Measurements from ENCODE around the gene PAPPA2.

Gene PAPPA2

DNA sequence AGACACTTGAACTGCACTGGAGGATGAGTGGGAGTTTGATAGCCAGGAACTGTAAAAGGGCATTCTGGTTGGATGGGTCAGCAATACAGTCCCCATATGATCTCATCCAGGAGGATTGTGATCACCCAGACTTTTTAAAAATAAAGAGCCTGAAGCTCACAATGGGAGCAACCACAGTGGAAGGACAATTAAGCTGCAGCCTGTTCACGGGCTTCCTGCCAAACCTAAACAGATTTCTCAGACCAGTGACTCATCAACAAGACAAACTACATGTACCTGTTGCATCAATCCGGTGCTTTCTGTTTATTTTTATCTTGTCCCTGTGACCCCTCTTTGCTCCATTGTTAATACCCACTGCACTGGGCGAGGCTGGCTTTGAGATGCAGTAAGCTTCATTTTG is 52.3 kb downstream of the PAPPA2 start:
- TF ChIP-seq, protein P1, sequence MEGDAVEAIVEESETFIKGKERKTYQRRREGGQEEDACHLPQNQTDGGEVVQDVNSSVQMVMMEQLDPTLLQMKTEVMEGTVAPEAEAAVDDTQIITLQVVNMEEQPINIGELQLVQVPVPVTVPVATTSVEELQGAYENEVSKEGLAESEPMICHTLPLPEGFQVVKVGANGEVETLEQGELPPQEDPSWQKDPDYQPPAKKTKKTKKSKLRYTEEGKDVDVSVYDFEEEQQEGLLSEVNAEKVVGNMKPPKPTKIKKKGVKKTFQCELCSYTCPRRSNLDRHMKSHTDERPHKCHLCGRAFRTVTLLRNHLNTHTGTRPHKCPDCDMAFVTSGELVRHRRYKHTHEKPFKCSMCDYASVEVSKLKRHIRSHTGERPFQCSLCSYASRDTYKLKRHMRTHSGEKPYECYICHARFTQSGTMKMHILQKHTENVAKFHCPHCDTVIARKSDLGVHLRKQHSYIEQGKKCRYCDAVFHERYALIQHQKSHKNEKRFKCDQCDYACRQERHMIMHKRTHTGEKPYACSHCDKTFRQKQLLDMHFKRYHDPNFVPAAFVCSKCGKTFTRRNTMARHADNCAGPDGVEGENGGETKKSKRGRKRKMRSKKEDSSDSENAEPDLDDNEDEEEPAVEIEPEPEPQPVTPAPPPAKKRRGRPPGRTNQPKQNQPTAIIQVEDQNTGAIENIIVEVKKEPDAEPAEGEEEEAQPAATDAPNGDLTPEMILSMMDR (IDR thresholded peaks at IDR 0.05; ENCODE audit: extremely low read depth, insufficient read depth, missing control alignments): no peak
- in situ Hi-C loops (cut with MboI; ENCODE audit: low pct_unique_long_range_greater_than_20kb, low sequenced_read_pairs, unreplicated experiment): no loop called here

DNA sequence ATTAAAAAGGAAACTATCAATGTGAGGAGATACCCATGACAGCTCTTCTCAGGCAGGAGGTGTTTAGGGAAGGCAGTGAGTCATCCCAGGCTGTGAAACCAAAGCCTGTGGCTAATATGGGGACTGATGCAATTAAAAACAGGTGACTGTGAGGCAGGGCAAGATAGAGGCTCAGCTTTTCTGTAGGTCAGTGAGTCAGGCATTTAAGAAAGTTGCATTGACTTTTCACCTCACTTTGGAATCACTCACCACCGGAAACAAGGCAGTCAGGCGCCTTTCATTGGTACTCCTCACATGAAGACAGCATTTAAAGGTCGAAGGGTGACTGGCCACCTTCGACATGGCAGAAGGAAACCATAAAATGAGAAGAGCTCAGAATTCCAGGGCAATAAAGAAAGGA is 54.5 kb downstream of the PAPPA2 start:
- DNase-seq (ENCODE audit: low spot score): no peak
- TF ChIP-seq, protein P1 (IDR thresholded peaks at IDR 0.05; ENCODE audit: extremely low read depth, insufficient read depth, missing control alignments): no peak
- in situ Hi-C loops (cut with MboI; ENCODE audit: low pct_unique_long_range_greater_than_20kb, low sequenced_read_pairs, unreplicated experiment): no loop called here

More for the DNA sequence above, 52.3 kb downstream of the PAPPA2 start:
- no peak for DNase-seq (ENCODE audit: low spot score)

DNA sequence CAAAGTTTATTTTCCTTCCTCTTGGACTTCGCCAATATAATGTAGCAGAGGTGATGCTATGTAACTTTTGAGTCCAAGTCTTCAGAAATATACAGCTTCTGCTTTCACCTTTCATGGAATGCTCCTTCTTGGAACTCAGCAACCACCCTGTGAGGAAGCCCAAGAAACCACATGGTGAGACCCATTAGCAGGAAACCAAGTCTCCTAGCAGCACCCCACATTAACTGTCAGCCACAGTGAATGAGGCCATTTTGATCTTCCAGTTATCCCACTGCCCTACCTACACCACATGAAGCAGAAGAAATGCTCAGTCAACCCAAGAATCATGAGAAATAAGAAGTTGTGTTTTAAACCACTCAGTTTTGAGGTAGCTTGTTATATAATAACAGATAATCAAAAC is 58.2 kb downstream of the PAPPA2 start:
- DNase-seq (ENCODE audit: low spot score): no peak
- in situ Hi-C loops (cut with MboI; ENCODE audit: low pct_unique_long_range_greater_than_20kb, low sequenced_read_pairs, unreplicated experiment): no loop called here
- TF ChIP-seq, protein P1 (IDR thresholded peaks at IDR 0.05; ENCODE audit: extremely low read depth, insufficient read depth, missing control alignments): no peak

DNA sequence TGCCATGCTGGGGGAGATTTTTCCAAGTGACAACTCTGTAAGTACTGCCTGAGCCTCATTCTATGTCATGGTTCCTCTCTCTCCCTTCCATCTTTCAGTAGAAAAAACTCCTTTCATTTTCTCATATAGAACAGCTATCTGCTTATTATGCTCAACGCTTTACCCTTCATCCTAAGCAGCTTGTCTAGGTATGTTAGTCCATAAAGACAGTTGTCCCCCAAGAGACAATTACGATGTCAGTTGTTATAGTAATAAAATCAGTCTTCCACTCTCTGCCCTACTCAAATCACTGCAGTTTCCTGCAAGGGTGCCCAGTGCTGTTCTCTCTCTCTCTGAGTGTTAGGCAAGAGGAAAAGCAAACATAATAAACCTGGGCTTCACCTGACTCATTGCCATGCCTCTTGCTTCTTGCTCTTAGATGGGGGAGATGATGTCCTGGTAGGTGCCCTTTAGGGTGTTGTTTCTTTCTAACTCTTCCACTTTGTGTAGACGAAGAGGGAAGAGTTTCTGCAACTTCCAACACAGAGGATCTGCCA is 59.4 kb downstream of the PAPPA2 start:
- in situ Hi-C loops (cut with MboI; ENCODE audit: low pct_unique_long_range_greater_than_20kb, low sequenced_read_pairs, unreplicated experiment): no loop called here
- no peak for DNase-seq (ENCODE audit: low spot score)
- TF ChIP-seq, protein P1 (IDR thresholded peaks at IDR 0.05; ENCODE audit: extremely low read depth, insufficient read depth, missing control alignments): no peak

DNA sequence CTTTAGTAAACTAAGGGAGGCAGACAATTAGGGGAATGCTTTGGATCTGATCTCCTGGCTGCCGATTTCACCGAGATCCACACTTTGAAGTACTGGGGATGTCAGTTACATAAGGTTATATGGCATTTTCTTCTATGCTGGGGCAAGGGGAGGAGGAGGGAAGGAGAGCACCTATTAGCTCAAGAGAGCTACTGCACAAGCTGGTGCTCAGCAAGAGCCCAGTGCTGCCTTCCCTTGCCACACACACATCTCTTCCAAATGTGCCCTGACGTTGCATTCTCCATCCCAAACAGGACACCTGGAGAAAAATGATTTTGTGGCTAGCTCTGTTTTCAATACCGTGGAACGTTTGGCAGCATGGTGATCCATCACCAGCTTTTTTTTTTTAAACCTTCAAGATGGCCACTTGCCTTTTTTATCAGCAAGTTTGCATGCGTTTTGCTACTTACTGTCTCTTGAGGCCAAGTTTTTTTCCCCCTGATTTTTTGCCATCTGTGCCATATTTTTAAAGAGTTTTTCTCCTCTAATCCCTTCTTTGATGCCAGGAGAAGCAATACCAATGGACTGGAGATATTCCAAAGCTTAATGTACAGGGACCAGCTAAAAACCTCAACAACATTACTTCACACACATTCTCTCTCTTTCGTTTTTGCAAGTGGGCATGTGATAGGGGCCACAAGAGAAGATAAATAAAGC is 66.6 kb downstream of the PAPPA2 start:
- TF ChIP-seq, protein P1 (IDR thresholded peaks at IDR 0.05; ENCODE audit: extremely low read depth, insufficient read depth, missing control alignments): no peak
- DNase-seq (ENCODE audit: low spot score): no peak
- in situ Hi-C loops (cut with MboI; ENCODE audit: low pct_unique_long_range_greater_than_20kb, low sequenced_read_pairs, unreplicated experiment): no loop called here

DNA sequence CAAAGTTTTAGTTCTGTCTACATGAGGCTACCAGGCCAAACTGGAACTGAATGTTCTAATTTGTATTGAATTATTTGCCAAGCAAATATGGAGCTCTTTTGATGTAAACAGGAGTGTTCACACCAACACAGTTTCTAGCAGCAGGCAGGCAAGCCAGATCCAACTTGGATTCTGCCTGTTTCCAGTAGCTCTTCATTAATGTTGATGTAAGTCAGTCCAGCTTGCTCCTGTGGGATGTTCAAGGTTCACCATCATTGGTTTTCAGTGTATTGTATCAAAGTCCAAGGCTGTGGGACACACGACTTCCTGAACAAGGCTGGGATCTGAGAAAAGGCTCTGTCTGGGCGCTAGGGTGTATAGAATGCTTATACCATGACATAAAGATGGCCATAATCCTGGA is 68.1 kb downstream of the PAPPA2 start:
- in situ Hi-C loops (cut with MboI; ENCODE audit: low pct_unique_long_range_greater_than_20kb, low sequenced_read_pairs, unreplicated experiment): no loop called here
- TF ChIP-seq, protein P1 (IDR thresholded peaks at IDR 0.05; ENCODE audit: extremely low read depth, insufficient read depth, missing control alignments): no peak
- DNase-seq (ENCODE audit: low spot score): no peak

Measured in GM13977 (cell line).